GM18526 (cell line): ENCODE results near the gene COLEC11.

ENCODE experiments used
- POLR2A ChIP-seq: IDR thresholded peaks from 3 replicates; pipeline ENCODE4 v1.6.1; 2011; ENCODE audit not compliant: insufficient read length; ENCODE audit errors: extremely low read depth

The COLEC11 gene

DNA sequence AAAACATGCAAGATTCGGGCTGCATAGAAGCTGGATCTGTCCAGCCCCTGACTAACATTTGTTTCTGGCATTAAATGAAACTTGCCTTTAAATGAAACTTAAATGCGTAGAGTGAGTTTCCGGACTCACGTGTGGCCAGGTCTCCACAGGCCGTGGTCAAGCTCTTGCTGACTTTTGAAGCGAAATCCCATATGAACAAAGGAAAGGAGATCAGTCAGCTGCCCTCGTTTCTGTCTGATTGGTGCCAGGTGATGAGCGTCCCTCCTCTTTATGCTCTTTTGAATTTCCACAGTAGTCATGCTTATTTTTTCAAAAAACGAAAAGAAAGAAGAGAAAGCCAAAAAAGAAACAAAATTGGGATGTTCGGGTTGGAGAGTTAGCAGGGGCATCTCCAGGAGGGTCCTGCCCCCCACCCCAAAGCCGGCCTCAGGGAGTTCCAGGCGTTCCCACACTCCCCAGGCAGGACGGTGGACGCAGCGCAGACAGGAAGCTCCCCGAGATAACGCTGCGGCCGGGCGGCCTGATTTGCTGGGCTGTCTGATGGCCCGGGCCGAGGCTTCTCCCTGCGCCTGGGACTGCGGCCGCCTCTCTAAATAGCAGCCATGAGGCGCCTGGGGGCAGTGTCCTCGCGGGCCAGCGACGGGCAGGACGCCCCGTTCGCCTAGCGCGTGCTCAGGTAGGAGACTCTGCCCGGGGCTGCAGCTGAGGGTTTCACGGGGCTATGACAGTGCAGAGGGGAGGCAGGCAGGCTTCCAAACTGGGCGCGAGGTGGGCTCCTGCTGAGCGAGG lies at the start of gene COLEC11:
COLEC11 (plus strand) TSS at position 620 of the 789 bp plus-strand sequence. CDS start 9,229 bp downstream, outside the sequence.
- TF ChIP-seq POLR2A, result no peak

DNA sequence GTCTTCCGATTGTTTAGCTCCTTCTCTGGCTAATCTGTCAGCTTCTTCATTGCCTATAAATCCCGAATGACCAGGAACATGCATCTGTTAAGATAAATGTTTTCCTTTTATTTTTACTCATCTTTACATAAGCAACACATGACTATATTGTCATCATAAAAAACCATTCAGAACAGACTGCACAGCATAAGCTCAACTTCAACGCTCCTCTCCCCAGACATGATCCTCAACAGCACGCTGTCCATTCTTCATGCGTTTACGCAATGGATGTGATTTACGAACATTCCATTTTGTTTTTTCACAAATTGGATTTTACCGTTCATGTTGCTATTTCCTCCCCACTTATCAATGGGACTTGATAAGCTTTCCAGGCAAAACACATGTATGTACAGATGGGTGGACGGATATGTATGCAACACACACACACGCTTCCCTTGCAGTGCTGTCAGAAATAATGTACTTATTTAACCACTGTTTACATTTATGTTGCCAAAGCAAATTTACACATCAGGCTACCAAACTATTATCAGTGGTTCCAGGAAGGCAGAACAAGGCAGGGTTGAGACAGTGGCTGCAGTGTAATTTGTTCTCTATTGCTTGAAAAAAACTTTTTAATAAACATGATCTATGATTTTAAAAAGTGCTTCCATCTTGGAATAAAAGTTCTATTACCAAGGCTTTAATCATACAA lies 49.0 kb upstream of the COLEC11 start:
- no peak for TF ChIP-seq POLR2A

DNA sequence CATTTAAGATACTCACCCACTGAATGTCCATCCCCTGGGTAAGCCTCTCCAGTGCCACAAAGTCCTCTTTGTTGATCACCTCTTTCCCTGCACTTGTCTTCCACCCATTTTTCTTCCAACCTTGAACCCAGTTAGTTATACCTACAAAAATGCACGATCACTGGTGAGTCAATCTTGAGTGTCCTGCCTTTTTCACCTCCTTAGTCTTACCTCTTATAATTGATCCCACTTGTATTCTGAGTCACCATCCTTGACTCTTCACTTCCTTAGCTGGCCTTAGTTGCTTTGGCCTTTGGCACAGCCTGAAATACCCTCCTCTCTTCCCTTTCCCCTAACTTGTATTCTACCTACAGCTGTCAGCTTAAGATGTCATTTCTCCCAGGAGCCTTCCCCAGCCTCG lies 47.0 kb upstream of the COLEC11 start:
- TF ChIP-seq POLR2A, result no peak

DNA sequence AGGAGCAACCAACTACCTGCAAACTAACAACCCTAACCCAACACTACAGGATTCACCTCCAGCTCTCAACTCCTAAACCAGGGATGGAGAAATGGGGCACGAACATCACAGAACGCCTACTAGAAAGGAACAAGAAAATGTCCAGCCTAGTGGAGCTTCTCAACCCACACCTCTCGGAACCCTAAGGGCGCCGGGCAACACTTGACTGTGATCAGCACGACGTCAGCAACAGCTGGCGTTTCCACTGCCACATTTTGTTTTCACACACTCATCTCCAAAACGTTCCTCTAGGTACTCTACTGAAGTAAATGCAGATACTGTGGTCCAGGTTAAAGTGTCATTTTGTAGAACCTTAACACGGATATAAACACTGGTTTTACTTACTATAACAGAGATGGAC lies 41.0 kb upstream of the COLEC11 start:
- TF ChIP-seq POLR2A, result no peak

DNA sequence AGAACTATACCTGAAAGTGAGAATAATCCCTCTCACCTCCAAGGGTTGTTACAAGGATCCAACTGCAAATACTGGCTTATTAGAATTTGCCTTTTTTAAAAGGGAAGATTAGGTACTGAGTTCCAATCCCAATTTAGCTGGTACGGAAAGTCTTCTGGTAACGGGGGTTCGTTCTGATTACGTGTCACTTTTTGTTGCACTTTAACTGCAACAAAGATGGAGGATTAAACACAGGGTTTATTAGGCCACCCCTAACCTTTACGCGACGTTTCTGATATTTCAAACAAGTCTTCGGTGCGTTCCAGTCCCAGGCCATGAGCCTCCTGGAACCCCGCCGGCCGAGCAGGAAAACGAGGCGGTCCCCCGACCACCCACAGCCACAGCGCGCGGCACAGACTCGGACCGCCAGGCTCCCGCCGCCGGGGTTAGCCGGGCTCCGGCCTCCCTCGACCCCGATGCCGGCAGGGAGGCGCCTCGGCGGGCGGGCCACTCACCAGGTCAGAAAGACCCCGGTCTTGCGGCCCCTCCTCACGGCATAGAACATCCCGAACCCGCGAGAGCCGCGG lies 37.2 kb upstream of the COLEC11 start:
- no peak for TF ChIP-seq POLR2A

DNA sequence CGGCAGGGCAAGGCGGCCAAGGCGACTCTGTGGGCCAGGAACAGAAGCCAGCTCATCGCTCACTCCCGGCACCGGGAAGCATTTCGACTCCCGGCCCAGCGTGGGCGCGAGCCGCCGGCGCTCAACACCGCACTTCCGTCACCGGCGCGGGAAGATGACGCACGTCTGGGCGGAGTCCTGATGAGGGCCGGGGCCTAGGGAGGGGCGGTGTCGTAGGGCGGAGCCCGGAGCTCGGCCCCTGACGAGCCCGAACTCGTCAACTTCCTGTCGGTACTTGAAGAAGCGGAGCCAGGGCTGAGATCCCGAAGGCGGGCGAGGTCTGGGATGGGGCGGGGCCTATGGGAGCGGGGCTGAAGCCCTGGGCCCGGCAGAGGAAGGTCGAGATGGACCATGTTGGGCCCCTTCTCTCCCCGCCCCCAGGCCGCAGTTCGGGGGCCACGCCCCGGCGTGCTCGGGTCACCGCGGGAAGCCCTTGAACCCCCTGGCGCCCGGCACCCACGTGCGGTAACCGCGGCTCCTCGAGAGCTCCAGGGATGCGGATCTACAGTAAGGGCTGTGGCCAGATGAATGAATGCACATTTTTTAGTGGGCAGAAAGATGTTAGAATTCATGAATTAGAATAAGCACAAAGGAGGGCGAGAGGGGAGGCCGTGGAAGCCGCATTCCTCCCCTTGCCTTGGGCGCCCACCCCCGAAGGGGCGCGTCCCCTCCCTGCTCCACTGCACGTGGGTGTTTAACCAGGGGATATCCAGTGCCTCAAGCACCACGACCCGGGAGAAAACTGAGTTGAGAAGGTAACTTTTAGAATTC lies 36.5 kb upstream of the COLEC11 start, which contains the start of gene RNASEH1:
RNASEH1 (minus strand) TSS at position 129 of the 810 bp plus-strand sequence; CDS start at position 56, 73 bp downstream.
- TF ChIP-seq POLR2A, result peak; percentile 88

DNA sequence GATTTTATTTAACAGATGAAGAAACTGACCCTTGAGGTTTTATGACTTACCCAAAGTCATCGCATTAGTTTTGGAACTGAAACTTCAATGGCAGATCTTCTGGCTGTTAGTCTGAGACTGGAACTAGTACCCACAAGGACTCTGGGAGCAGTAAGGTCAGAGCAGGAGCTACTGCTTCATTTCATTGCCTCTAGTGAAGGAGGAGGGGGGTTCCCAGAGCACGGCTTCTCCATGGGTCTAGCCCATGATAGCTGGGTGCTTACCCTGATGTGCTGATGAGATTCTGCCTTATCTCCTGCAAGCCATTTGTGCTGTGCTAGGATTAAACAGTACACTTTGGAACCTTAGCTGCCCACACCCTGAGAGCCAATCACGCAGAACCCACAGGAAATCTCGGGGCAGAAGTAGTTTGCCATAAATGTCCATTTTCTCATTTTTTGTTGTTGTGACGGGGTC lies 31.4 kb upstream of the COLEC11 start:
- TF ChIP-seq POLR2A, result no peak

DNA sequence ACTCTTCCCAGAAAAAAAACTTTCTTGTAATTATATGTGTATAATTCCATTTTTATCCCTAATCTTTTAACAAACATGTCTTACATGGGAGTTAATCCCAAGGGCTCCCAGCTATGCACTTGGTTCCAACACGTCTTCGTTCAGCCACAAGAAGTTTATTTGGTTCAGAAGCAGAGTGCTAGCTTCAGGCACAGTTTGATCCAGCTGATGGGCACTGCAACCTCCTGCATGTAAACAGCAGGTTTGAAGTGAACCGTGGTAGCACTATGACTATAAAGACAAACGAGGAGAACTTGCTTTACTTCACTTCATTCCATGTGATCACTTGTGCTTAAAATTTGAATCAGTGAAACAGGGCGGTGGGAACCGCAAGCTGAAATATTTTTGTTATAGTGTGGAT lies 29.8 kb upstream of the COLEC11 start:
- TF ChIP-seq POLR2A, result no peak

DNA sequence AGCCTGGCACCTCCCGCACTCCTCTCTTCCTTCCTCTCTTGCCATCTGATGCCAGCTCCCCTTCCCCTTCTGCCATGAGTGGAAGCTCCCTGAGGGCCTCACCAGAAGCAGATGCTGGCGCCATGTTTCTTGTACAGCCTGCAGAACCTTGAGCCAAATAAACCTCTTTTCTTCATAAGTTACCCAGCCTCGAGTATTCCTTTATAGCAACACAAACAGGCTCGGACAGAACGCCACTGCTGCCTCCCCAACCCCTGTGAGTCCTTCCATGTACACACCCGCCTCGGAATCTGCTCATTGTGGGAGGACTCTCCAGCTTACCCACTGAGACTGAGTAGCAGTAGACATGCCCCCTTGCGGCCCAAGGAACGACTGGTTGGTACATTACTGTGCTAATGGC lies 28.1 kb upstream of the COLEC11 start:
- no peak for TF ChIP-seq POLR2A

DNA sequence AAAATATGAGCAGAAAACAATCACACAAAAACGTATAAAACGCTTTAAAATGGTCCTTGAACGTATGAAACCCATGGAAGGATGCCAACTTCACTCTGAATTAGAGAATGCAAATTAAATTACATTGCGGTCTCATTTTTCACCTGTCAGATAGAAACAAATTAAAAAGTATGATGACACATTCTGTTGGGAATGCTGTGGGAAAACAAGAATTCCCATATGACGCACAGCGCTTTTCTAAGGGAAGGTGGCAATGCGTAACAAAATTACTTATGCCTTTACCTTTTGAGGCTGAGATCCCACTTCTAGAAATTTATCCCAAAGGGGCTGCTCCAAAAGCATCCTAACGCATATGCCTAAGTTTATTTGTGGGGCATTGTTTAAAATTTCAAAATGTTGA lies 23.6 kb upstream of the COLEC11 start:
- no peak for TF ChIP-seq POLR2A

DNA sequence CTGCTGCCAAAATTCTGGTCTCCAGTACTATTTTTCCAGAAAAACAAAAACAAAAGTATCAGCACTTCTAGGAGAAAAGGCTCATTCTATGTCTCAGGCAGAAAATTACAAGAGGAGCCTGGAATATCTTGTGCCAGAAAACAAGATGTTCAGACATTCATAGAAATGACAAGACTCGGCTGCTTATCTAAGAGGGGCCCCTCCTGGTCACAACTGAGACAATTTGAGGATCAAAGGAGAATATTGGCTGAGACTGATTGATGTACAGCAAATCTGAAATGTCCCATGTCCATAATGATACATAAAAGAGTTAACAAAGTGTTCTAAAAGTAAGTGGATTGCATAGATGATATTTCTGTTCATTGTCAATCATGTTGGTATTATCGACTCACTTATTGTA lies 22.3 kb upstream of the COLEC11 start:
- TF ChIP-seq POLR2A, result no peak

DNA sequence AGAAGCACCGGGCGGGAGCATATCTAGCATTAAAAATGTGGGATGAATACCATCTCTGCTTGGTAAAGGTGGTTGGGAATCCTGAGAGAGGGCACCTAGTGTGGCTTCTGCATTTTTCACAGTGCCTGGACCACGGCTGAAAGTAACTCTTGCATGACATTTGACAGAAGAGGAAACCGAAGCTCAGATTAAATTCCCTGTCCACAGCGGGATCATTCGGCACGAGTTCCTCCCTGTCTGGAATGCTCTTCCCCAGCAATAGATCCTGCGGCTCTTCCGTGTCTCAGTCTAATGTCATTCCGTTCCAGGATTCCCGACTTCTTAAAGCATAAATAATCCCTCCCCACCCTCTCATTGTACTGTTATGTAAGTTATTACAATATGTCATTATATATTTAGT lies 20.8 kb upstream of the COLEC11 start:
- no peak for TF ChIP-seq POLR2A

DNA sequence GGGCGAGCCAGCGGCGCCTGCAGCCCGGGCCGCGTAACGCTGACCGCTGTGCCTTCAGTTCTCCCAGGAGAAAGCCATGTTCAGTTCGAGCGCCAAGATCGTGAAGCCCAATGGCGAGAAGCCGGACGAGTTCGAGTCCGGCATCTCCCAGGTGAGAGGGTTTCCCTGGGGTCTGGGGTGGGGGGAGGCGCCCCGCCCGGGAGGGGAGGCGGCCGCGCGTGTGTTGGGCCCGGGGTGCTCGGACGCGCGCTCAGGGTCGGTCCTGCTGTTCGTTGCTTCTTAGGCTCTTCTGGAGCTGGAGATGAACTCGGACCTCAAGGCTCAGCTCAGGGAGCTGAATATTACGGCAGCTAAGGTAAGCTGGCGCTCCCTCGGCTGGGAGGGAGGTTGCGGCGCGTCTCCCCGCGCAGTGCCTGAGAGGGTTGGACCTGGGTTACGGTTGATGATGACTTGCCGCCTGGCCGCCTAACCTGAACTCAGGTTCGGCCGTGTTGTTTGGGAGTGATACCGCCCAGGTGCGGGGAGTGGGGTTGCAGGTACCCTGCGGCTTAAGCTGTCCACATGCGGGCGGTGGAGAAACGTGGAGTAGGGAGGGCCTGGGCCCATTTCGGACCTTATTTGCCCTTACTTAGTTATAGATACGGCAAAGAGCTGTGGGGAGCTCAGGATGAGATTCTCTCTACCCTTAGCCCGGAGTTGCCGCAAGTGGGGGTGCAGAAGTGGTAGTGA lies 19.2 kb upstream of the COLEC11 start:
- no peak for TF ChIP-seq POLR2A

DNA sequence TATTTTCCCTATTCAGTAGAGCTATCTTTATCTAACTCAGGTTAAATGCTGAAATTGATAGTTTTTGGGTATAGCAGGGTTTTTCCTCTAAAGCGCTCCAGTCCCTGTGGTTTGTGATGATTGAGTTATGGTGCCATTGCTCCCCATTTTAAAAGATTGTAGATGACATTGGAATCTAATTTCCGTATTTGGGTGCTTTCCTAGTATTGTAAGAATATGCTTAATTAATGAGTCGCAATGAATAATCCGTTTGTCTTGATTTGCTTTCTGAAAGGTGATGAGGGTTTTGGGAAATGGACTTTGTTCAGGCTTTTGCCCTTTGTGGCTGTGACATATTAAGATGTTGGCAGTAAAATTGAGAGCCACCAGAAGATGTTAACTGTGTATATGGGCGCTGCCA lies 15.9 kb upstream of the COLEC11 start:
- TF ChIP-seq POLR2A, result no peak
